Heart left ventricle (tissue), 16 donors: ENCODE data around the gene TMC5. TPM values are rescaled to one million over a fixed set of nuclear protein-coding genes. Genes with fewer than 3 reads are reported as not detected.

Experiments
- ATAC-seq, 4 donors: fragments of 200-7000 bp; cut with Tn5 transposase; one replicate each; pipeline ENCODE4 v1.9.1; 2020 to 2022; ENCODE audit warnings: moderate library complexity in 4 of 4, mild to moderate bottlenecking in 3 of 4, moderate number of reproducible peaks in 1 of 4
- DNase-seq, 5 donors: peaks; one replicate each; pipeline ENCODE4 v3.0.0-alpha.2; 2020
- H3K27ac ChIP-seq, 12 donors: fragments of 200-600 bp; sonication (generic) in 4 of 12; one replicate each; pipeline versions ENCODE4 v1.5.0 to v1.8.0; 2016 to 2022; ENCODE audit warnings: mild to moderate bottlenecking in 2 of 12
- H3K27me3 ChIP-seq, 9 donors: fragments of 200-600 bp; sonication (generic) in 2 of 9; one replicate each; pipeline versions ENCODE4 v1.5.1 to v1.8.0; 2016 to 2022; ENCODE audit warnings: mild to moderate bottlenecking in 3 of 9
- H3K36me3 ChIP-seq, 9 donors: fragments of 200-600 bp; sonication (generic) in 2 of 9; one replicate each; pipeline versions ENCODE4 v1.5.0 to v1.8.0; 2018 to 2022; ENCODE audit warnings: mild to moderate bottlenecking in 2 of 9
- H3K4me1 ChIP-seq, 12 donors: fragments of 200-600 bp; sonication (generic) in 4 of 12; one replicate each; pipeline versions ENCODE4 v1.5.0 to v1.8.0; 2016 to 2022; ENCODE audit warnings: mild to moderate bottlenecking in 3 of 12
- H3K4me3 ChIP-seq, 12 donors: fragments of 200-600 bp; sonication (generic) in 4 of 12; one replicate each; pipeline versions ENCODE4 v1.5.0 to v1.8.0; 2017 to 2022; ENCODE audit warnings: mild to moderate bottlenecking in 9 of 12, moderate library complexity in 4 of 12
- H3K9me3 ChIP-seq, 12 donors: fragments of 200-600 bp; sonication (generic) in 4 of 12; one replicate each; pipeline versions ENCODE4 v1.5.0 to v1.8.0; 2016 to 2022; ENCODE audit warnings: mild to moderate bottlenecking in 1 of 12
- CTCF ChIP-seq, 12 donors: fragments of 200-600 bp; sonication (generic) in 4 of 12; IDR thresholded peaks; one replicate each; pipeline versions ENCODE4 v1.5.0 to v1.8.0; 2018 to 2022; ENCODE audit warnings: antibody characterized with exemption in 12 of 12, mild to moderate bottlenecking in 5 of 12
- POLR2A ChIP-seq, 2 donors: fragments of 450-650 bp; IDR thresholded peaks; one replicate each; pipeline ENCODE4 v1.6.1; 2017; ENCODE audit warnings: antibody characterized with exemption in 2 of 2, mild to moderate bottlenecking in 2 of 2, moderate library complexity in 2 of 2
- WGBS, 4 donors: extraction: QIAGEN DNeasy Blood & Tissue Kit in 2 of 4; methylation state at CpG; one replicate each; pipeline versions ENCODE4 v1.1.5 to v1.1.7; 2013 to 2018; 5-methylcytosine and 5-hydroxymethylcytosine counted together
- intact Hi-C, 10 donors: fragments of 100-400 bp; cut with DNase I; formaldehyde crosslinking; loops; one replicate each; pipeline versions ENCODE4 v1.11.1 to v1.14.2; 2022
- polyA plus RNA-seq, 2 donors: library from polyadenylated mRNA; stranded (reverse); fragments of 200-250 nt; gene quantifications; one replicate each; pipeline ENCODE4 v1.2.3, GENCODE V29; 2013
- total RNA-seq, 9 donors: library from RNA; depleted of rRNA in 2 of 9; stranded (reverse); fragments of >200 nt in 2 of 9; fragmentation: NEBNext Ultra II Directional in 3 of 9; extraction: Animal tissue kit (Norgen Biotek cat#: 25700) in 3 of 9; gene quantifications; one replicate each; pipeline versions ENCODE4 v1.1.0 to v1.2.4, GENCODE V29; 2016 to 2023
- donor health status: ischemic (EF 13 %, LVEDD 7.1; RV severe dilation, severe dysfunction).
- donor health status: healthy with polysubstance abuse.
- donor health status: DM: no; HTN: yes; CAD: no.
- donor health status: DM: no; HTN: no; CAD: no.
- donor health status: ischemic (EF 25% LVEDD 6.9; RV normal size, moderate dysfunction).
- donor health status: ischemic (EF 25% LVEDD 5.7; RV mildly dilated, moderate dysfunction).
- donor health status: healthy.
- donor health status: DM: yes; HTN: yes; CAD: no.
- donor health status: ischemic (EF 35%, LVEDD 5.7; RV mildly dilated, moderate dysfunction).
- donor health status: nonischemic (EF 11% LVEDD 7.7; RV severe dilation, severe dysfunction).
- donor health status: DM: yes; HTN: yes; CAD: no.
- donor health status: PGD.
- donor health status: ischemic (EF 29% LVEDD 5.4; RV normal size, mild dysfunction).
- donor health status: nonischemic (EF 23%, LVEDD 6.1; RV moderate dilation, normal function).

Gene TMC5
- total and polyA plus RNA-seq, 11 donors = 1.8 TPM; not detected in 10

- TF ChIP-seq POLR2A (IDR thresholded peaks at IDR 0.05) (no peak), CTCF (IDR thresholded peaks at IDR 0.05) (no peak)
- Histone ChIP-seq H3K36me3 (no peaks in the 10 kb centered on the region), H3K9me3 (no peaks in the 10 kb centered on the region), H3K4me3 (no peak overlapping the region), H3K27me3 (peaks cover 0 to 9% (median 0%) of the 10 kb centered on the region in 9 donors), H3K27ac (no peak overlapping the region), H3K4me1 (no peaks in the 10 kb centered on the region)
- intact Hi-C loops = no loop called here
- ATAC-seq (no peak), DNase-seq (no peak)
- WGBS, 4 donors = 69 to 79% (median 76%) methylated on average over 9 of the region's 9 CpGs
Observed at GRCh38 chr16:19458722-19459379, 41.2 kb downstream of the TMC5 start.

GRCh38 chr16:19460397-19460796, 42.7 kb downstream of the TMC5 start:
- Histone ChIP-seq H3K4me3 (no peak overlapping the region), H3K27me3 (peaks cover 0 to 9% (median 0%) of the 10 kb centered on the region in 9 donors), H3K36me3 (no peaks in the 10 kb centered on the region), H3K27ac (no peak overlapping the region), H3K9me3 (no peaks in the 10 kb centered on the region), H3K4me1 (no peaks in the 10 kb centered on the region)
- ATAC-seq = no peak
- intact Hi-C loops = no loop called here
- 83 to 90% (median 87%) methylated on average over 2 of the region's 2 CpGs for WGBS, 4 donors
- TF ChIP-seq CTCF (IDR thresholded peaks at IDR 0.05) (no peak), POLR2A (IDR thresholded peaks at IDR 0.05) (no peak)
- DNase-seq = no peak

- Histone ChIP-seq H3K4me3 (no peak overlapping the region), H3K27ac (no peak overlapping the region), H3K27me3 (peaks cover 0 to 5% (median 0%) of the 10 kb centered on the region in 9 donors), H3K4me1 (no peaks in the 10 kb centered on the region), H3K36me3 (no peaks in the 10 kb centered on the region), H3K9me3 (peaks cover 0 to 4% (median 0%) of the 10 kb centered on the region in 12 donors)
- ATAC-seq = no peak
- TF ChIP-seq CTCF (IDR thresholded peaks at IDR 0.05) (no peak), POLR2A (IDR thresholded peaks at IDR 0.05) (no peak)
- intact Hi-C loops = no loop called here
- DNase-seq = no peak
- 87 to 91% (median 89%) methylated on average over 12 of the region's 12 CpGs for WGBS, 4 donors
Observed at GRCh38 chr16:19463468-19464315, 46.0 kb downstream of the TMC5 start.

- no peak for ATAC-seq
- no peak for TF ChIP-seq POLR2A (IDR thresholded peaks at IDR 0.05)
- TF ChIP-seq CTCF (IDR thresholded peaks at IDR 0.05) = no peak
- Histone ChIP-seq H3K4me1 (no peaks in the 10 kb centered on the region), H3K36me3 (no peaks in the 10 kb centered on the region), H3K9me3 (peaks cover 0 to 5% (median 0%) of the 10 kb centered on the region in 12 donors), H3K27me3 (peaks cover 0 to 9% (median 0%) of the 10 kb centered on the region in 9 donors), H3K4me3 (no peak overlapping the region), H3K27ac (no peak overlapping the region)
- intact Hi-C loops = no loop called here
- WGBS, 4 donors = 73 to 94% (median 89%) methylated on average over 2 to 3 of the region's 3 CpGs
- DNase-seq = no peak
Observed at GRCh38 chr16:19468300-19468699, 50.6 kb downstream of the TMC5 start.
